HG03196 (cell line): Measurements from ENCODE around the gene ABCA8.
A peak's percentile ranks its signal among the peaks of the same experiment; 100 is the strongest.
"Not testable (repeated sequence)": the region's sequence is repeated elsewhere in the genome, so short reads cannot be mapped to it uniquely, and the experiment has no call there.

Experiments used
- ATAC-seq: cut with Tn5 transposase; IDR thresholded peaks from one replicate; pipeline ENCODE4 v1.9.1; 2021; ENCODE audit not compliant: unreplicated experiment

Gene ABCA8, protein sequence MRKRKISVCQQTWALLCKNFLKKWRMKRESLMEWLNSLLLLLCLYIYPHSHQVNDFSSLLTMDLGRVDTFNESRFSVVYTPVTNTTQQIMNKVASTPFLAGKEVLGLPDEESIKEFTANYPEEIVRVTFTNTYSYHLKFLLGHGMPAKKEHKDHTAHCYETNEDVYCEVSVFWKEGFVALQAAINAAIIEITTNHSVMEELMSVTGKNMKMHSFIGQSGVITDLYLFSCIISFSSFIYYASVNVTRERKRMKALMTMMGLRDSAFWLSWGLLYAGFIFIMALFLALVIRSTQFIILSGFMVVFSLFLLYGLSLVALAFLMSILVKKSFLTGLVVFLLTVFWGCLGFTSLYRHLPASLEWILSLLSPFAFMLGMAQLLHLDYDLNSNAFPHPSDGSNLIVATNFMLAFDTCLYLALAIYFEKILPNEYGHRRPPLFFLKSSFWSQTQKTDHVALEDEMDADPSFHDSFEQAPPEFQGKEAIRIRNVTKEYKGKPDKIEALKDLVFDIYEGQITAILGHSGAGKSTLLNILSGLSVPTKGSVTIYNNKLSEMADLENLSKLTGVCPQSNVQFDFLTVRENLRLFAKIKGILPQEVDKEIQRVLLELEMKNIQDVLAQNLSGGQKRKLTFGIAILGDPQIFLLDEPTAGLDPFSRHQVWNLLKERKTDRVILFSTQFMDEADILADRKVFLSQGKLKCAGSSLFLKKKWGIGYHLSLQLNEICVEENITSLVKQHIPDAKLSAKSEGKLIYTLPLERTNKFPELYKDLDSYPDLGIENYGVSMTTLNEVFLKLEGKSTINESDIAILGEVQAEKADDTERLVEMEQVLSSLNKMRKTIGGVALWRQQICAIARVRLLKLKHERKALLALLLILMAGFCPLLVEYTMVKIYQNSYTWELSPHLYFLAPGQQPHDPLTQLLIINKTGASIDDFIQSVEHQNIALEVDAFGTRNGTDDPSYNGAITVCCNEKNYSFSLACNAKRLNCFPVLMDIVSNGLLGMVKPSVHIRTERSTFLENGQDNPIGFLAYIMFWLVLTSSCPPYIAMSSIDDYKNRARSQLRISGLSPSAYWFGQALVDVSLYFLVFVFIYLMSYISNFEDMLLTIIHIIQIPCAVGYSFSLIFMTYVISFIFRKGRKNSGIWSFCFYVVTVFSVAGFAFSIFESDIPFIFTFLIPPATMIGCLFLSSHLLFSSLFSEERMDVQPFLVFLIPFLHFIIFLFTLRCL (N-terminal part only)

DNA sequence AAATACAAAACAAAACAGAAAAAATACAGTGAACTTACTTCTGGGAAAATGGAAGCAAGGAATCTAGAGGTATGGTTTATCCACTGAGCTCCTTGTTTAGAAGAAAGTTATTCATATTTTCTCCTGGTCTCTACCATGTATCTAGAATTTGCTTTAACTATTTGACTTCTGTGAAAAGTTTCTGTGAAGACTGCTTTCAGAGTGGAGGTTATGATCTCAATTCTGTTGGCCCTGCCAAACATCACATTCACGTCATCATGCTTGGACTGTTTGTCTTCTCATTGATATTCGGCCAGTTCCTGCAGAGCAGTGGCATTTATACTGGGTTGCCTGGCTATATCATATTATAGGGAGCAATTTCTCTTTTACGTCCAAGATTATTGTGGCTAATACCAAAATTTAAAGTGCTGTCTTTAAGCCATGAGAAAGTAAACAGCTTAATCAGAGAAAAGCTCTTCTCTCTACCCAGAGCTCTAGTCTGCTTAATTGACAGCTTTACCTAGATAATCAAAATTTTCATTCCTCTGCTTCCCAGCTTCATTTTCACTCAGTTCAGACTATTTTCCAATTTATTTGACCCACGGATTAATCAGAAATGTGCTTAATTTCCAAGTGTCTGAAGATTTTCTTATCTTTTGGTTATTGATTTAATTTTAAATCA, at the start of gene ABCA8:
TSS of gene ABCA8 (minus strand) at position 212 of the 661 bp plus-strand sequence. CDS start 13,358 bp downstream, outside the sequence.
- no peak for ATAC-seq

DNA sequence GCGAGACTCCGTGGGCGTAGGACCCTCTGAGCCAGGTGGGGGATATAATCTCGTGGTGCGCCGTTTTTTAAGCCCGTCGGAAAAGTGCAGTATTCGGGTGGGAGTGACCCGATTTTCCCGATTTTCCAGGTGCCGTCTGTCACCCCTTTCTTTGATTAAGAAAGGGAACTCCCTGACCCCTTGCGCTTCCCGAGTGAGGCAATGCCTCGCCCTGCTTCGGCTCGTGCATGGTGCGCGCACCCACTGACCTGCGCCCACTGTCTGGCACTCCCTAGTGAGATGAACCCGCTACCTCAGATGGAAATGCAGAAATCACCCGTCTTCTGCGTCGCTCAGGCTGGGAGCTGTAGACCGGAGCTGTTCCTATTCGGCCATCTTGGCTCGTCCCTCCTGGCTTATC, 49.6 kb upstream of the ABCA8 start:
- ATAC-seq: not testable (repeated sequence)

DNA sequence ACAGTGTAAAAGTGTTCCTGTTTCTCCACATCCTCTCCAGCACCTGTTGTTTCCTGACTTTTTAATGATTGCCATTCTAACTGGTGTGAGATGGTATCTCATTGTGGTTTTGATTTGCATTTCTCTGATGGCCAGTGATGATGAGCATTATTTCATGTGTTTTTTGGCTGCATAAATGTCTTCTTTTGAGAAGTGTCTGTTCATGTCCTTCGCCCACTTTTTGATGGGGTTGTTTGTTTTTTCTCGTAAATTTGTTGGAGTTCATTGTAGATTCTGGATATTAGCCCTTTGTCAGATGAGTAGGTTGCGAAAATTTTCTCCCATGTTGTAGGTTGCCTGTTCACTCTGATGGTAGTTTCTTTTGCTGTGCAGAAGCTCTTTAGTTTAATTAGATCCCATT, 44.6 kb upstream of the ABCA8 start:
- ATAC-seq: not testable (repeated sequence)

DNA sequence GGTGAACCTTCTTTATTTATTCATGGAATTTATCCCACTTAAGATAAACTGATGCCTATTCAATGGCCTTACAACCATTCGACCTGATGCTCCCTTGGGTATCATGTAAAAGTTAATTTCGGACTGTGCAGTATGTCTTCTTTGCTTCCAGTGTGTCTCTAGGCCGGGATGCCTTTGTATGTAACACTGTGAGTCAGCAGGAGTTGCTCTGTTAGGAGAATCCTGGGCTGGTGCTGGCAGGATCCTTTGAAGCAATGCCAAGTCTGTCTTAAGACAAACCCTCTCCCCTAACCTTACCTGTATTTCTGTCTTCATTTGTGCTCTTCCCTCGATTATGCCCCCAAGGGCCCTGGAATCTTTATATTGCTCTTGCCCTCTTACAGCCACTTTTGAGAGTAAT, 37.9 kb upstream of the ABCA8 start:
- ATAC-seq: no peak

DNA sequence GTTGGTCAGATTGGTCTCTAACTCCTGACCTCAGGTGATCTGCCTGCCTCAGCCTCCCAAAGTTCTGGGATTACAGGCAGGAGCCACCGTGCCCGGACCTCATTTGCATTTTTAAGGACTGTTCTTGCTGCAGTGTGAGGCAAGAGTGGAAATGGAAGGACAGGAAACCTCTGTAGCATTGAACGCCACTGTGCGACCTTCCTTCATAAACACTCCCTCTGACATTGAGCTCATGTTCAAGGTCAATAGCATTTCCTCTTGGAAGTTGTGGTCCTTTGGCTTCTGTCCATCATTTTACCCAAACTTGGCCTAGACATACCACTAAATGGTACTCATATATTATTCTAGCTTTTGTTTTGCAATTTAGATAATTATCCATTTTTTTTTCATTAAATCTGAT, 32.8 kb upstream of the ABCA8 start:
- ATAC-seq: no peak

DNA sequence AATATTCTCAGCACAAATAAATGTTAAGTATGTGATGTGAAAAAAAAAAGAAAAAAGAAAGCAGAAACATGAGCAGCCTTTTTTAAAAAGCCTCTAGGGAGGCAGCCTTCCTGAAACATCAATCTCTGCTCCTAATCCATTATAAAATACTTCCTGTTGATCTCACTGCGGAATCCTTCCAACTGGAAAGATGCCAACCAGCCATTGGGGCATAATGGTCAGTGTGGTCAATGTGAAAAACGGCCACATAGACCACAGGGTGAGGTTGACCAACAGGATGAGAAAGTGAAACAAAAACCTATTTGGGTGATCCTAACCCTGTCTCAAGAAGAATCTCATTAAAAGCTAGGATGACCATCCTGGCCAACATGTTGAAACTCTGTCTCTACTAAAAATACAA, 26.1 kb upstream of the ABCA8 start:
- ATAC-seq: peak; percentile 53

DNA sequence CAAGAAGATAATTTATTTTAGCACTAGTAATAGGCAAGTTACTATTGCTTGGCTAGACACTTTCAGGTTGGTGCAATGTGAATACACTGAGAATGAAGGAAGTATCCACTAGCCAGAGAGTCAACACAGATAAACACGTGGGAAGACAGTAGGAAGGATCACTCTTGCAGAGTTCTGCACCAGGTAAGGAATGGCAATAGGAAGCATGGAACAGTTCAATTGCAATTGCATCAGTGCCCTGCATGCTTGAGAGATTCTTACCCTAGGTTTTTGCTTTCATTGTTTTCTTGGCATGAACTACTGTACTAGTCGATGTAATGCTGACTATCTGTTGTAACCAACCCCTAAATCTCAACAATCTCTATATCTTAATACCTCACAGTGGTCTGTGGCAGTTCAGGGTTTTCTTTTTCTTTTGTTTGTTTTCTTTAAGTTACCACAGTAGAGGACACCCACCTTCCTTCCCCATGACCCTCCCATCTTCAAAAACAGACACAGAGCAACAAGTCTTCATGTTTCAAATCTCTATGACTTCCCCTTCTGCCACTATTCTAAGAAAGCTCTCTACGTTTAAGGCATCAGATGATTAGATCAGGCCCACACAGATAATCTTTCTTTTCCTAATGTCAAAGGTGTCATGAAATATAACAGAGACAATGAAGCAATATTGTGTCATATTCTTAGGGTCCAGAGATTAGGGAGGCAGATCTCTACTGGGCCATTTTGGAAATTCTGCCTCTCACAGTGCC, 18.1 kb upstream of the ABCA8 start:
- no peak for ATAC-seq

DNA sequence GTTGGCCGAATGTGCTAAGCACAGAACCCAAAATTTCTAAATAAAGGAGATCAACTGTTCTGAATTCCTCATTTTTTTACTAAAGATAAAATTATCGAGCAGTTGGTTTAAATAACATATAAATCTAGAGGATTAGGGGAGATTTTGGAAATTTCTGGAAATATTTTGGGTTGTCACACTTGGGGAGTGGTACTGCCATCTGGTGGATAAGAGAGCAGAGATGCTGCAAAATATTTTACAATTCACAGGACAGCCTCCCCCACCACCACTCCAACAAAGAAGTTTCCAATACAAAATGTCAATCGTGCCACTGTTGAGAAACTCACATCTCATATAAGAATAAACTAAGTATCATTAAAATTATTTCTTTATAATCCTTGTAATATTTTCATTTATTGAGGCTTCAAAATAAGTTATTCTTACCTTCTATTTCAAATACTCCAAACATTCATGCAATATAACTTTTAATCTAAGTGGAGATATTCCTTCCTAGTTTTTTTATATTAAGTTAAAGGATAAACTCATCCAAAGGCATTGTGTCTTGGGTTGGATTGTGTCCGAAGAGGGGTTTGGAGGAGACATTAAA, 17.0 kb upstream of the ABCA8 start:
- no peak for ATAC-seq

DNA sequence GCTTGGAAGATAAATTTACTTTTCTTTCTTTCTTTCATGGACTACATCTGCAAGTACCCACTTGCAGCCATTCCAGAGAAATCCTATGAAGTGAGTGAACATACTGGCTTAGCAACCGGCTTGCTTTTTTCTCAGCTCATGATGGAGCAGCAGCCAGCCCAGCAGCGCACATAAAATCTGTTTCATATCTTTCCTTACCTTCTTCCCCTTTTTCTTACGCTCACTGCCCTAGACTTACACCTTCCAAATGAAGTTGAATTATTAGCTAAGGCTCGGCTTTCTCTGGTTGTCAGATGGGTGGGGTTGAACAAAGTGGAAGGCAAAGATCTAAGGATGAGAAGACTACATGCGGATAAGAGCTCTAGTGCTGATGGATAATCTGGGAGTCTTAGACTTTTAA, 13.9 kb upstream of the ABCA8 start:
- ATAC-seq: no peak

DNA sequence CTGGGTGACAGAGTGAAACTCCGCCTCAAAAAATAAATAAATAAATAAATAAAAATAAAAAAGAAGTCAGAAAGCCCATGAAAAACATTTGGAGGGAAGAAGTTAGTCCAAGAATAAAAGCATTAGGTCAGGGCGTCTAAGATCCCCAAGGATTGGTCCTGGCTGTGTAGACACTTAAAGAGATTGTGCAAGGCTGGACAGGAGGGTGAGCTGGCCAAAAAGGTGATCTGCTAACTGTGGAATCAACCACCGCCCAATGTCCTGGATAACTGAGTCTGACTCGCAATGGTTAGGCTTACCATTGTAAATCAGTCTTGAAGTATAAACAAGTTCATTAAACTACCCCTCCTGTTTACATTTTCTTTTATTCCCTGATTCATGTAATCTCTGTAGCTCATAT, 8.8 kb upstream of the ABCA8 start:
- no peak for ATAC-seq

DNA sequence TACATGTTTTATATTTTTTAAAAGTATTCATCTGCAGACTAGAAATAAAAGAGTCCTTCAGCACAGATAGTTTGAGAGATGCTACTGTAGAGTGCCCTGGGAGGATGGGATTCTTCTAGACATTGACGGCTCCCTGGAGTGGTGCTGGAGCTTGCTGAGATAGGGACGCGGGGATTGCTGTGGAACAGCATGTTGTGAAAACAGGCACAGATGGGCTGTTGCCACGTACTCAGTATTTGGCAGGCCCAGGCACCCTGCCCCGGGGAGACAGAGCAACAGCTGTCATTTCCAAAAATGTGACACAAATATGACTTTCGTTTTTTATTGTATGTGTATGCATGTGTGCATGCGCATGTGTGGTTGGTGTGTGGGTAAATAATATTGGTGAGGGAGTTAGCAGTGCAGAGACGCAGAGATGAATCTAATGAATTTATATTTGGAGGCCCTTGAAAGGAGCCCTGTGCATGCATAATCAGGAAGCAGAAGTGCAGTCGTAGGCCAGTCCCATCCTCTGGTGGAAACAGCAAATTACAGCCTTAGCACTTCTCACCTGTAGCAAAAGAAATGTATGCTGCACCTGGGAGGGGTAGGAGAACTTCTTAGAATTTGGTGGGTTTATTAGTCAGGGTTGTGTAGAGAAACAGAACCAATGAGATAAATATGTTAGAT, 6.2 kb upstream of the ABCA8 start:
- ATAC-seq: no peak

DNA sequence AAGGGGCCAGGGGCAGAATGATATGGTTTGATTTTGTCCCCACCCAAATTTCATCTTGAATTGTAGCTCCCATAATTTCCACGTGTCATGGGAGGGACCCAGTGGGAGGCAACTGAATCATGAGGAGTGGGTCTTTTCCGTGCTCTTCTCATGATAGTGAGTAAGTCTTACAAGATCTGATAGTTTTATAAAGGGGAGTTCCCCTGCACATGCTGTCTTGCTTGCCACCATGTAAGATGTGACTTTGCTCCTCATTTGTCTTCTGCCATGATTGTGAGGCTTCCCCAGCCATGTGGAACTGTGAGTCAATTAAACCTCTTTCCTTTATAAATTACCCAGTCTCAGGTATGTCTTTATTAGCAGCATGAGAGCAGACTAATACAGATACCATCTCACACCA, 3.9 kb upstream of the ABCA8 start:
- ATAC-seq: not testable (repeated sequence)

DNA sequence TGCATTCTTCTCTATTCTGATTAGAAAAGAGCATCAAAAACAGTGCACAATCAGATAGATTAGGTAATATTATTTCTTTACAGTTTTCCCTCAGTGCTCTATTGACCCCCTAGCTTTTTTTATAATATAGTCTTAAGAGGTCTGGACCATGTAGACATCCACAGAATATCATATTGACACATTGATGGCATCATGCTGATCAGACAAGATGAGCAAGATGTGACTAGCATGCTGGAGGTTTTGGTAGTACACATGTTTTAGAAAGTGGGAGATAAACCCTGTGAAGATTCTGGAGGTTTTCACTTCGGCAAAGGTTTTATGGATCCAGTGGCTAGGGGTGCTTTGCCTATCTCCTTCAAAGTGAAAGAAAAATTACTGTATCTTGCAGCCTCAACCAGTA, 2.8 kb upstream of the ABCA8 start:
- ATAC-seq: no peak

DNA sequence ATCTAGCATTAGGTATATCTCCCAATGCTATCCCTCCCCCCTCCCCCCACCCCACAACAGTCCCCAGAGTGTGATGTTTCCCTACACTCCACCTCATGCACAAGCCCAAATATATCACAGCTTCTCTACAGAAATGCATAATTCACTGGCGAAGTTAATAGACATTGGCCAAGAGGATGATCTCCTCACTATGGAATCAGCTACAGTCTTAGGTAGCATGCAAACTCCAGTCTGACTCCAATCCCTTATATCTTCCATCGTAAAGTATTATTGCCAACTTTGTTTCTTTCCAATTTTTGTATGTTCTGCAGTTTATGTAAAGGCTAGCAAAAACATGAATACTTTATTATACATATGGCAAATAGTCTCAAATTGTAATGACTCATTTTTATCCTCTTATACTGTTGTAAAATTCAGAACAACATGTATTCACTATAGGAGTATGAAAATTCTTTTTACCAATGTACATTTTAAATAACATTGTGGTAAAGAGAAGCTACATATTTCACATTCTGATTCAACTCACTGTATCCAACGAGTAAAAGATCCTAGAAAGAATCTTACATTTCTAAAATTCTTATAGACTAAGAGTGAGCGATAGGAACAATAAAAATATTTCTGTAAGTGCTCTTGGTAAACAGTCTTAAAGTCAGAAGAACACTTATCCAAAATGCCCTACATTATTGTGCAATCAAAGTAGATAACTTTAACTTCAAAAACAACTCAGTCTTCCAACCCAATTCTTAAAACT, 871 bp downstream of the ABCA8 start:
- no peak for ATAC-seq

DNA sequence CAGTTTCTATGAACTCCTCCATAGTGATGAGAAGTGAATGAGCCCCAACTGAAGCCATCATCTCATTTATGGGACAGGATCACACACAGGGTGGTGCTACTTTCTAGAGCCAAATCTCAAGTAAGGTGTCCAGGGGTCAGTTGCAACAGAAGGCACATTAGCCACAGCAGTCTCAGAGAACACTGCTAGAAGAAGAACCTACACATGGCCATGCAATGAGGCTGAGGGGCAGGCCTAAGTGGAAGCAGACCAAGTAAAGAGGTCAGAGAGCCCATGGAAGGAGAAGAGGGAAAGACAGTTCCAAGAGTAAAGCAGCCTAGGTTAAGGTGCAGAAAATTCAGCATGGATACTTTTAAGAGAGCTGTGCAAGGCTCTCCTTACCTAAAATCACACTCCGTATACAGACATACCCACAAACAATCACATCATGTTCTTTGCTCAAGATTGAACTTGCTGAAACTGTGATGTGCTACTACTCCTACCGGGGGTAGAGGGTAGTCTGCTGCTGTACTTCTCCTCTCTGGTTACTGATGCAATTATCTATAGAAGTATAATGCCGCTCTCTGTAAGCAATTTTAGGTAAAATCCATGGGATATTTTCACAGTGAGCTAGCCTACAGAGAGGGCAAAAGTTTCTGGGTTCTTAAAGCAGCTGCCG, 1.7 kb downstream of the ABCA8 start:
- ATAC-seq: no peak

DNA sequence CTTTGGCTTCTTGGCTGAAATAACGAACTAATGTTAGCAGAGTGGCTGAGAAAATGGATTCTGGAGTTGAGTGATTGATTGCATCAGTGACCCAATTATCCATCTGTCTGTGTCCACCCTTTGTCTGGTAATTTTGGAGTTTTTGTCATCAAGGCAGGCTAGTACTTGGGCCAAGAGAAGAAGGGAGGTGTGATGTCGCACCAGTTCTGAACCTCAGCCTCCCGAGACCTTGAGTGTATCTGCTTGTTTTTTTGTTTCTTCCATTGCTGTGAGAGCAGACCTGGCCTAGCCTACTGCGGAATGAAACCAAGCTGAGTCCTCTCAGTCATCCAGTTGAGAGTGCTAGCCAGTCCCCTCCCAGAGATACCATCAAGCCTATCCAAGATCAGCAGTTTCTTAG, 4.5 kb downstream of the ABCA8 start:
- no peak for ATAC-seq

DNA sequence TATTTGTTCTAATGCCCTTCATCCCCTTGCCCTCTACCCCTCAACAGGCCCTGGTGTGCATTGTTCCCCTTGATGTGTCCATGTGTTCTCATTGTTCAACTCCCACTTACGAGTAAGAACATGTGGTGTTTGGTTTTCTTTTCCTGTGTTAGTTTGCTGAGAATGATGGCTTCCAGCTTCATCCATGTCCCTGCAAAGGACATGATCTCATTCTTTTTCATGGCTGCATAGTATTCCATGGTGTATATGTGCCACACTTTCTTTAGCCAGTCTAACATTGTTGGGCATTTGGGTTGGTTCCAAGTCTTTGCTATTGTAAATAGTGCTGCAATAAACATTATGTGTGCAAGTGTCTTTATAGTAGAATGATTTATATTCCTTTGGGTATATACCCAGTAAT, 7.3 kb downstream of the ABCA8 start:
- not testable (repeated sequence) for ATAC-seq

DNA sequence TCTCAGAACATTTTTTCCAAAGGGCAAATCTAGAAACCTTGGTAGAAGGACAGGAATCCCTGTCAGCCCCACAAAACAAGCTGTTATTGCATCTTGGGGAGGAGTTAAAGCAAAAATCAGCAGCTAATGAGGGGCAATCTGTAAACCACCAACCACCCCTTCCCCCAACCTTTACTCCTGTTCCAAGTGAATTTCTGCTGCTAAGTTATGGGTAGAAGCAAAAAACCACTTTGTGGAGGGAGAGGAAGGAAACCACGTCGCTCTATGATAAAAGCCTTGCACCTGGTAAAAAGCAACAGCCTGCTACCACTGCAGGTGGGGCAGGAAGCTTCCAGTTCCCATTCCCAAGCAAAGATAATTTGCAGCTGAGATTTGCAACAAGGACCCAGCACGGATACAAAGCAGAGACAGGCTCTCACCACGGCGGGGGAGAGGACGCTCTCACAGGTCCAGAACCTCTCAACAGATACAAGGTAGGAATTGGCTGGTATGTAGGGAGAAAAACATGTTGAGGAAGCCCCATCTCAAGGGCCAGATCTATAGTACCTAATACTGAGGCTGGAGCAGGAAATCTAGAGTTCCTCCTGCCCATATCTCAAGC, 10.7 kb downstream of the ABCA8 start:
- no peak for ATAC-seq
